ENCODE results near the gene NAALADL2.
"Not testable (repeated sequence)": the region's sequence is repeated elsewhere in the genome, so short reads cannot be mapped to it uniquely, and the experiment has no call there.

The NAALADL2 gene

DNA sequence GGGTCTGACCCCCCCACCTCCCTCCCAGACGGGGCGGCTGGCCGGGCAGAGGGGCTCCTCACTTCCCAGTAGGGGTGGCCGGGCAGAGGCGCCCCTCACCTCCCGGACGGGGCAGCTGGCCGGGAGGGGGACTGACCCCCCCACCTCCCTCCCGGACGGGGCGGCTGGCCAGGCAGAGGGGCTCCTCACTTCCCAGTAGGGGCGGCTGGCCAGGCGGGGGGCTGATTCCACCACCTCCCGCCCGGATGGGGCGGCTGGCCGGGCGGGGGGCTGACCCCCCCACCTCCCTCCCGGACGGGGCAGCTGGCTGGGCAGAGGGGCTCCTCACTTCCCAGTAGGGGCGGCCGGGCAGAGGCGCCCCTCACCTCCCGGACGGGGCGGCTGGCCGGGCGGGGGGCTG, 272.7 kb downstream of the NAALADL2 start:
- DNase-seq (ENCODE audit: low spot score) = not testable (repeated sequence)

DNA sequence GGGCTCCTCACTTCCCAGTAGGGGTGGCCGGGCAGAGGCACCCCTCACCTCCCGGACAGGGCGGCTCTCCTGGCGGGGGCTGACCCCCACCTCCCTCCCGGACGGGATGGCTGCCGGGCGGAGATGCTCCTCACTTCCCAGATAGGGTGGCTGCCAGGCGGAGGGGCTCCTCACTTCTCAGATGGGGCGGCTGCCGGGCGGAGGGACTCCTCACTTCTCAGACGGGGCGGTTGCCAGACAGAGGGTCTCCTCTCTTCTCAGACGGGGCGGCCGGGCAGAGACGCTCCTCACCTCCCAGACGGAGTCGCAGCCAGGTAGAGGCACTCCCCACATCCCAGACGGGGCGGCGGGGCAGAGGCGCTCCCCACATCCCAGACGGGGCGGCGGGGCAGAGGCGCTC, 273.6 kb downstream of the NAALADL2 start:
- DNase-seq (ENCODE audit: low spot score) = not testable (repeated sequence)

DNA sequence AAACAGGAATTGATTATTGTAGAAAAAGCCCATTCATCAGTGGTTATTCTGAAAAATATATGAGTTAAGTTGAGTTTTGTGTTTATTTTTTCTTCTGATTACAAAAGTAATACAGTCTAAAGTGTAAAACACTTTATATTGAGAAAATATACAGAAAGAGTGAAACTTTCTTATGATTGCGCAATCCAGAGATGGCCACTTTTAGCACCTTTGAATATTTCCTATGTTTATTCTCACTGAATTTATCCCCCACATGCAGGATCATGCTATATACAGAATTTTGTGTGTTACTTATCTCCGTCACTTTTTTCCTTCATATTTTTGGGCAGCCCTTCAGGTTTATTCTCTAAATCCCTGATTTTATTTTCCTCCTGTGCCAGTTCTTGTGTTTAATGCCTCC, 285.2 kb downstream of the NAALADL2 start:
- no peak for DNase-seq (ENCODE audit: low spot score)

DNA sequence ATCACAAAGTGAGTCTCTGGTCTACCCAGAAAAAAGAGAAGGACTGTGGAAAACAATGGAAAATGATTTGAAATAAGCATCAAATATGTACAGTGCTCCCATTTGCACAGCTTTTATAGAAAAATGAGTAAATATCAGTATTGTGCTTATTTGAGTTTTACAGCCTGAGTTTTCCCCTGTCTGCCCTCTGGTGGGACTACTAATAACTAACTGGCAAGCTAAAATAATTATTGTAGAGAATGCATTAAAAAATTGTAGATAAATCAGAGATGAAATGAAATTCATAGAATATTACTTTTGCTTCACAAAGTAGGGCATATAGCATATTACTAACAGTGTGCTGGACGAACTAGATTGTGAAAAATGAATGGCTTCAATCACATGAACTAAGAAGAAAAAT, 287.1 kb downstream of the NAALADL2 start:
- no peak for DNase-seq (ENCODE audit: low spot score)

DNA sequence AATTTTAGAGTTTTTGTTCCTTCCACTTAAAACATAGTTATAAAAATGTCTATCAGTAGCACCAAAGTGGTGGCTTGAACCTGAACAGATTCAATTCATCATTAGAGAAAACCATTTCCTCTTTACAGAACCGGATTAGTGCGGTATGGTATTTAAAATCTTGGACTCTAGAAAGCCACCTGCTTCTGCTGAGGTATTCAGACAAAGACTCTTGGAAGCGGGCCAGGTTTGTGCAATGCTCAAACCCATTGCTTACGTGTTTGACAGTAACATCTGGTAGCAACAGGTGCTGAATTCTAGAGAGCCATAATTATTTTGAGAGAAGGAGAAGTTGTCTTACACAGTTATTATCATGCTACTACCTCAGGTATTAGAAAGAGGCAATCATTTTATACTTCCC, 290.5 kb downstream of the NAALADL2 start:
- no peak for DNase-seq (ENCODE audit: low spot score)

DNA sequence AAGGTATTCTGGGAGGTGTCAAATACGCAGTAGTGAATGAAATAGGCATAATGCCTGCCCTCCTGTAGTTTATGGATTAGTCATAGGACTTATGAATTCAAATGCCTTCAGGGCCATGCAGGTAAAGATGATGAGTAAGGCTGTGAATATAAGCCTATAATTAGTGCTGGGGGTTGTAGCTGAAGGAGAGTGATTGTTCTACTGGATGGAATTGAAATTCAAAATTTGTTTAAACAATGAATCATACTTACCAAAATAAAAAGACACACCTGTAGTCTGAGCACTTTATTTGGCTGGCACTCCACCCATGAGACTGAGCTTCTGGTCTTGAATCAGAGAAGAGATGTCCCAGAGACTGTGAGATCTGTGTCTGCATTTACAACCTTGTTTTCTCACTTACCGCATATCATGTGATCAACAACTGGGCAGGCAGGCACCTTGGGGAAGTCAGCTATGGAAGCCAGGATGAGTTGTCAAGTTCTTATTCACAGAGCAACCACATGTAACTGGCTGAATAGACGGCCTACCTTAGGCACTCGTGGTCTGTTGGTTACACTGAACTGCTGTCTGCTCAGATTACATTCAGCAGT, 291.8 kb downstream of the NAALADL2 start:
- no peak for DNase-seq (ENCODE audit: low spot score)

DNA sequence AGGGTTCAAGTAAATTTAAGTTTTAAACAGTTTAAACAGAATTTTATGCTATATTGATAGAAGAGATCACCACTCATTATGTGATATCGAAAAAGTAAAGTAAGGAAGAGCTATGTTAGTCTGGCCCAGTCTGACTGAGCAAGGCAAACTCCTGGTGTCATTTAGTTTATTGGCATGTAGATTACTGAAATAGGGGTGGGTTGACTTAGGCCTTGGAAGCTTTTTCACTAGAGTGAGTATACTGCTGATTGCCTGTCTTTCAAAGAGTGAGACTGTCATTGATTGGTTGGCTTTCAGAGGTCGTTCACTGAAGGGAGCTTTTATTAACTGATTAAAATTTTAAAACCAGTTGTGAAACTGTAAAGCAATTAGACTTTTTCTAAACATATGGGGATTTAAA, 294.5 kb downstream of the NAALADL2 start:
- no peak for DNase-seq (ENCODE audit: low spot score)

DNA sequence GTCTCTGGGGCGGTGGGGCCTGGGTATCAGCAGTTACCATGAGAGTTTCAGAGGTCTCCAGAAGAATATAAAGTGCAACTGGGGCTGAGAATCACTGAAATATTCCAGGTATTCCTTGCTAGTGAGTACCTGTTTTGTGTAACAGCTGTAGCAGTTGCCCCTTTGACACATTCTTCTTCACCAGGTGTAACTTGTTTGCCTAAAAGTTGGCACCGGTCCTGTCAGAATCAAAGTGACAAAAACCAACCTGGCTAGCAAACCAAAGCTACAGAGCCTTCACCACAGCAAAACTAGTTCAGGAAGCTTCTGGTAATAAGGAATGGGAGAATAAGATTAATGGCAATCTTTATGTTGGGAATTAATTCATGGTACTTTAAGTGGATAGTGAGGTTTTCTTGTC, 296.0 kb downstream of the NAALADL2 start:
- no peak for DNase-seq (ENCODE audit: low spot score)

DNA sequence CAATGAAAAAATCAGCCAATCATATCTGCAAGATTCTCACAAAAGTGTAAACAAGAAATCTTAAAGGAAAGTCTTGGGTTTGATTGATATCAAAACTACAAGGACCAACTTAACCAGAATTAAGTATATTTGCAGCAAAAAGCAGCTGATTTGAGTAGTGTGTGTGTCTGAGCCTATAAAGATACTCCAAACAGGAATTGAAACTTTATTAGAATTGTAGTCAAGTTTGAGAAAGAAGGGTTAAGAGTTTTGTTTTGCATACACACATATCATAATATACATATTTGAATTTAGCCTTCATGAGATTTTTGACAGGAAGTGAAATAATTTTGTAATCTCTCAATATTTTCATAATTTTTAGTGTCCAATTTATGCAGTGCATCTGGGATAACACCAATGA, 300.1 kb downstream of the NAALADL2 start:
- no peak for DNase-seq (ENCODE audit: low spot score)

DNA sequence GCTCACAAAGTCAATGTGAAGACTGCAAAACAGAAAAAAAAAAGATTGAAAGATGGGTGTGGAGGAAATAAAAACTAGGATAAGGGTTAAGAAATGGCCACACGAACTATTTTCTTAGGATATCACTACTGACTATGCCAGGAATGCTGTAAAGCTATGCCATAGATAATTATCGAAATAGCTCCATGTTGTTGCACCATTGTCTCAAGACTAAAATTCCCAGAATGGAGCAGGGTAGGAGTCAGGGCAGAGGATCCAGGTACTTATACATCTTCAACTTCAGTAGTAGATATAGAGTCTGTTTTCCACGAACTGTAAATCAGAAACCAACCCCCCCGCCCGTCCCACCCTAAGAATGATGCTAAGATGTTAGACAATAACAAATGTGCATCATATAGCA, 302.2 kb downstream of the NAALADL2 start:
- no peak for DNase-seq (ENCODE audit: low spot score)

DNA sequence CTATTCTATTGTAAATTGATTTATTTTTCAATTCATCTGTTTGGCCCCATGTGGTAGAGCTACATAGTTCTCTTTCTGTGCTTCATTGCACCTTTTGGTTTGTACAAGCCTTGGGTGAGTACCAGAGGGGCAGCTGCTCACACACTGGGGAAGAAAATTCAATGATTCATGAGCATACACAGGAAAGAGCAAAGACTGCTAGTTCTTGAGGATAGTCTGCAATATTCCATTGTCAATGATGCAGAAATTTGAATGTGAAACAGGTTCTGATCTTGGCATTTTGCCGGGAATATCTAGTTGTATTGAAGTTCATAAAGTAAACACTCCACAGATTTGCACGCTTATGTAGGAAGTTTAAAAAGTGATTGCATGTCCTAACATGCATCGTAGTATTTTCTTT, 304.6 kb downstream of the NAALADL2 start:
- no peak for DNase-seq (ENCODE audit: low spot score)

DNA sequence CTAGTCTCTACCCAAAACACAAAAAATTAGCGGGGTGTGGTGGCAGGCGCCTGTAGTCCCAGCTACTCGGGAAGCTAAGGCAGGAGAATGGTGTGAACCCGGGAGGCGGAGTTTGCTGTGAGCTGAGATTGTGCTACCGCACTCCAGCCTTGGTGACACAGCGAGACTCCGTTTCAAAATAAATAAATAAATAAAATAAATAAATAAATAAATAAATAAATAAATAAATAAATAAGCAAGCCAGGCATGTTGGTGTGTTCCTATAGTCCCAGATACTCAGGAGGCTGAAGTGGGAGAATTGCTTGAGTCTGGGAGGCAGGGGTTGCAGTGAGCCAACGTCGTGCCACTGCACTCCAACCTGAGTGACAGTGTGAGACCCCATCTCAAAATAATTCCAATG, 314.0 kb downstream of the NAALADL2 start:
- DNase-seq (ENCODE audit: low spot score) = not testable (repeated sequence)

DNA sequence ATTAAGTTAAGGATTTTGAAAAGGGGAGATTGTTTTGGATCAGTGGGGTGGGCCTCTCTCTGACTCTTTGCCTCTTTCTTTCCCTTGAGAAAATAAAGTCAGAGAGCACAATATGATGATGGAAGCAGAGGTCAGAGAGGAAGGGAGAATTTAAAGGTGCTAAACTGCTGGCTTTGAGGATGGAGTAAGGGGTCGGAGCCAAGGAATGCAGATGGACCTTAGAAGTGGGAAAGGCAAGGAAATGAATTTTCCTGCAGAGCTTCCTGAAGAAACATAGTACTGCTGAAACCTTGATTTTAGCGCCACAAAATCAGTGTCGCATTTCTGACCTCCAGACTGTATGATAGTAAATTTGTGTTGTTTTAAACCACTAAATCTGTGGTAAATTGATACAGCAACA, 317.4 kb downstream of the NAALADL2 start:
- DNase-seq (ENCODE audit: low spot score) = no peak

DNA sequence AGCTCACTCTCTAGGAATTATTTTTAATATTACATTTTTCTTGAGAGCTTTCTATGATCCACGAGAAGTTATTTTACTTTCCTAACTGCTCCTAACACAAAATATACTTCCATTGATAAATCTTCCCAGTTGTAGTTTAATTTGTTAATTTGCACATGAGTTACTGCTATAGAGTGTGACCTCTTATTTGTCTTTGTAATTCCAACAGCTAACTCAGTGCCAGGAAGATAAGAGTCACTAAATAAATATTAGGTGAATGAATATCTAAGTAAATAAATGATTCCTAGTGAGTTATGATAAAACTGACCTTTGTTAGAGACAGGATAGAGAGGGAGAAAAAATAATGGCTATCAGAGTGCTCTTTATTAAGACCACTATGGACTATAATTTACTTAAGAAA, 319.9 kb downstream of the NAALADL2 start:
- DNase-seq (ENCODE audit: low spot score) = no peak

DNA sequence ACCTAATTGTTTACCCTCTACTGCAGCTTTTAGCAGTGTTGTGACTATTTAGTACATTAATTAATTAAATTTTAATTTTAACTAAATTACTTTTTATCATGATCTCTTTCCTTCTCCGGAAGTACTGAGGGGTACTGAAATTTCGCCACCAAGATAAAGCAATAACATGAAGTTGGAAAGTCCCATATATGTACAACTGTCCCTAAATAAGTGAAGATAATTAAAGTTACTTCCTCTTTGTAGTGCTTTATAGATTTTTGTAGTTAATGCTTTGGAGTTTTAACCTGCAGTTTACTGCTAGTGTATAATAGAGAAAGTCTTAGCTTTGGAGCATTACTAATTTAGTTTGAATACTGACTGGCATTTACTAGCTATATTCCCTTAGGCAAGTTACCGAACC, 325.3 kb downstream of the NAALADL2 start:
- no peak for DNase-seq (ENCODE audit: low spot score)

DNA sequence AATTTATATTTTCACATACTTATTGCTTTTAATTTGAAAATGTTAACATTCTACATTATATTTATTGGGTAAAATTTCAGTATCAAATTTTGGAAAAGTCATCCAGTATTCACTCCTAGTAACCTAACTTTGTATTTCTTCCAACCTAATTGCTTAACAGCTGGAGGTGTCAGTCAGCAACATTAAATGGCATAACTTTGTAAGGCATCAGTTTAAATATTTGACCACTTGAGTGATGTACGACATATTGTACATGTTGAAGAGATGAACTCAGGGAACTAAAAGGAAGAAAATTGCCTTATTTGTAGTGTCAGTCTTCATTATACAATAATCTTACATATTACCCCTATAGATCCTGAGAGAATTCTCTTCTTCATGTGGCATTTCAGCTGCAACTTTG, 326.8 kb downstream of the NAALADL2 start:
- DNase-seq (ENCODE audit: low spot score) = no peak

DNA sequence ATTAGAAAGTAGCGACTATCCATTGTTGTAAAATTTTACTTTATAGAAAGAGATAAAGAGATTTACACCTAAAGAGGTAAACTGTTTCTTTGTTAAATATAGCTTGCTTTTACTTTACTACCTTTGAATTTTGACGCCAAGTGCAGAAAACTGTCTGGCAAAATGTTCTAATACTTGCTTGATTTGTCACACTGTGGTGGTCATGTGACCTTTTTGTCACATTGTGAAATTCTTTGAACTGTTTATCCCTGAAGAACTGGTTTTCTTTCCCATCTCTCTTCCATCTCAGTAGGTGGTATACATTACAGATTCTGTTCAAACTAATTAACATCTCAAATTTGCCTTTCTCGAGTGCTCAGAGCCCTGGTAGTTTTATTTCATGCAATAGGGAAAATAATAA, 327.4 kb downstream of the NAALADL2 start:
- DNase-seq (ENCODE audit: low spot score) = no peak

DNA sequence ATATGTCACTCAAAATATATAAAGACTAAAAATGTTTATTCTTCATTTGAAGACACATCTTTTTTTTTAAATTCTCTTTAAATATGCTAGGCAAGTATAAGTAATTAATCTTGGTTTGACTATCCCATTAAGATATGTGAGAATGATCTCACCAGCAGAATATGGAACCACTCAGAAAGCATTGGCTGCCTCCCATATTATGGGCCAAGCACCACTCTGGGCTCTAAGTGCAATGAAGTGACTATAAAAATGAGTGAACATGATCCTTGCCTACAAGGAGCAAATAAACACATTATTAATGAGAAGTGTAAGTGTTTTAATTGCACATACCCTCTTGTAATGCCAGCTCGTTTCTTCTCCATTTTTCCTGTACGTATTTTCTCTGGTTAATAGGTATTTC, 328.5 kb downstream of the NAALADL2 start:
- DNase-seq (ENCODE audit: low spot score) = no peak

DNA sequence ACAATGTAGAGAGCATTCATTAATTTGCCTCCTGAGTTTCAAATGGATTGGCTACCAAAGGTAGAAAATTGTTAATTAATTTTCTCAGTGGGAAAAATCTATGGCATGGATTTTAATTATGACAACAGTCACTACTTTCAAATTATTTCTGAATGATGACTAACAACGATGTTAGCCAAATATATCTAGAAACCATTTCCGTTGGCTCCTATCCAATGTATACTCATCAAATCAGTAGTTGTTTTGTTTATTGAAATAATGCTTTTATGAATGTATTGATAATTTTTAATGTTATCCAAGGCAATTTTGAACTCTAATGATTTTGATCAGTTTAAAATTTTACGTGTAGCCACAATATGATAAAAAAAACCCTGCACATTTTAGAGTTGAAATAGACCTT, 333.4 kb downstream of the NAALADL2 start:
- no peak for DNase-seq (ENCODE audit: low spot score)

DNA sequence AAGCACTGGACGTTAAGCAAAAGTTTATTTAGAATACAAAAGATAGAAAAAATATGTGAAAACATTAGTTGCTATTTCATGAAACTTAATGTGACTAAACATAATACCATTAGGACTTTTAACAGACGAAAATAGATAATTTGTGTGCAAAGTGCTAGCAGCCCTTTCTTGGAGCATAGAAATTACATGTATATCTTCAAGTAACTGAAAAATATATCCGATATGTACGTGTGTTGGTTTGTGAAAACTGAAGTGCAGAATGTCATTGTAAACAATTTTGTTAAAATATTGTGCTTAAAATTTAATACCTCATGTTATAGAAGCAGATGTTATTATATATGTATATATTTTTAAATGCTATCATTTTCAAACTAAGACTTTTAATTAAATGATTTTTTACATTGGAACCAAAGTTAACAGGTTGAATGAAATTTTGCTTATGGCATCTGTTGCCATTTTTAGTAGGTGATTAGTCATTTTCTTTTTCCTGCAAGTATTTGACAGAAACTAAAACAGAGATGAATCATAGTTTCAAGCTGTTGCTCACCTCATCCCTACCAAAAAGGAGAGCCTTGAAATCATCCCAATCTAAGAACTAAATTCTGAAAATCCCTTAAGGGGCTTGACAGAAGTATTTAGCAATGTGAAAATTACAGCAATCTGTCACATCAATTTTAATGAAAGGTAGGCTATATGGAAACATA, 334.8 kb downstream of the NAALADL2 start:
- no peak for DNase-seq (ENCODE audit: low spot score)

DNA sequence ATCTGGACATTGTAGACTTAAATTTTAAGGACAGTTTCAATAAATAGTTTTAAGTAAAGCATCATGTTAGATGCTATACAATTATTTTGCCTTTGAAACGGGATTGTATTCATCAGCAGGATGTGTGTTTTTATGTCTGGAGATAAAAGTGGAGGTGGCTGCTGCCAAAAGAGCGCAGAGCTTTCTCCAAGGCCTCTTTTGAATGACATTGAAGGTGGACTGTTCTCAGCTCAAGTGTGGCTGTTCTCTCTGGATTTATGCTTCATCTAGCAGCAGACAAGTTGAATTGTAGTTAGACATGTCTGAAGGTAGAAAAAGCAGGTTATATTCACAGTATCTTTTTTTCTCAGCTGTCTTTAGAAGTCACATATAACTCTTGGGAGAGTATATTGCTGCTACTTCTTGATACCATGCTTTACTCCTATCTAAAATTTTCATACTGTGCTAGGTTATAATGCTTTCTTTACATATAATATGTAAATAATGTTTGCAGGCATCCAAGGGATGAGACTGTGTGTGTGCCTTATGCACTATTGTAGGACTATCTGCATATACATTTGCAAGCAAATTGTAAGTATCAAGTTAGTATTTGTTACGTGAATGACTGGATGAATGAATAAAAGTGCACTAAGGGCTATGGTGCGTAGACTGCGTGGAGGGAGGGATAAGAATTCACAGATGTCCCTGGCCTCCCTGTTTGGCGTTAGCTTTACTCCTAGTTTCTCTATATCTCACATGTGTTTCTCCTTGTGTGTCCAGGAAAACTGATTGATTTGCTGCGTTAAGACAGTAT, 340.1 kb downstream of the NAALADL2 start:
- no peak for DNase-seq (ENCODE audit: low spot score)

DNA sequence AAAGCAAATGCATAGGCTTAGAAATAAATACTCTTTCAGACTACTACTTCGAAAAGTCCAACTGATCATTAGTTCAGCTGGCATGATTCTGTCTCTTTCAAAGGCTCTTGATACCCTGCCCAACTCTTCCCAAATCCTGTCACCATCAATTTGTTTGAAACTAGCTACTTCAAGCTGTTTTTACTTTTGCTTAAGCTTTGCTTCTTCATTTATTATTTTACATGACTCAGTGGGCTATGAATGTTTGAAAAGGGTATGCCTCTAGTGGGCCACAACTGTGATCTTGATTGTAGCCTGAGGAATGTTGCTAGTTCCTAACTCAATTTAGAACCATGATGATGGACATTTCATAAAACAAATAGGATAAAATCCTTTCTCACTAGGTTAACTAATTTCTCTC, 340.8 kb downstream of the NAALADL2 start:
- no peak for DNase-seq (ENCODE audit: low spot score)

DNA sequence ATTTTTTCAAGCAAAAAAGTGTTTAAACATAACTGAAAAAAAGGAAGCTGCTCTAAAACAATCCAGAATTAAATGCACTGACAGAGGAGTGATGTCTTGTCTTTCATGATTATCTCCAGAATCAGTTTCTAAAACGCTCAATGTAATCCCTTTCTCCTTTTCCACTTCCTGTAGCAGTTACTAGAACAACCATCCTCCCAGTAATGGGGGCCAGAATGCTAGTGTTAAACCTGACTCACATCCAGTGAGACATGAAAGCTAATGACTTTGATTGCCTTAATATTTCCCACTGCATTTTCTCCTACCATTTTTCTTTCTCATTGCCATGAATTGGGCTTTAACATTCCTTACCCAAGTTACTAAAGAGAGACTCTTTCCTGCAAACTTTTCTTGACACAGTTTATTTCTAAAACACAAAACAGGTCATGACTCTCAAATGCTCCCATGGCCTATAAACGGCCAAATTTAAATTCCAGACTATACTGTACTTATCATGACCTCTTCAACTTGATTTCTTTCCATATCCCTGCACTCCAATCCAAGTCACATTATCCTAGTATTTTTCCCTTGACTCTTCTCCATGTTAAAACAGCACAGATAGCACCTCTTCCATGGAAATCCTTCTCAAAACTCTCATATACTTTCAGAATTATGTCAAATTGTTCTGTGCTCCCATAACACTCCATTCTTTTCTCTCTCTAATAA, 341.4 kb downstream of the NAALADL2 start:
- DNase-seq (ENCODE audit: low spot score) = no peak
